ENCODE results near the gene PLEKHA7.

GRCh38 chr11:16759857-16760508 lies 254.2 kb downstream of the PLEKHA7 start:
- TF ChIP-seq CTCF (IDR thresholded peaks at IDR 0.05) (no peak), POLR2A (IDR thresholded peaks at IDR 0.05) (no peak), POLR2AphosphoS5 (IDR thresholded peaks at IDR 0.05) (no peak)
